ENCODE data around the gene SEC14L3.
"Not testable (repeated sequence)": the region's sequence is repeated elsewhere in the genome, so short reads cannot be mapped to it uniquely, and the experiment has no call there.

SEC14L3 gene

DNA sequence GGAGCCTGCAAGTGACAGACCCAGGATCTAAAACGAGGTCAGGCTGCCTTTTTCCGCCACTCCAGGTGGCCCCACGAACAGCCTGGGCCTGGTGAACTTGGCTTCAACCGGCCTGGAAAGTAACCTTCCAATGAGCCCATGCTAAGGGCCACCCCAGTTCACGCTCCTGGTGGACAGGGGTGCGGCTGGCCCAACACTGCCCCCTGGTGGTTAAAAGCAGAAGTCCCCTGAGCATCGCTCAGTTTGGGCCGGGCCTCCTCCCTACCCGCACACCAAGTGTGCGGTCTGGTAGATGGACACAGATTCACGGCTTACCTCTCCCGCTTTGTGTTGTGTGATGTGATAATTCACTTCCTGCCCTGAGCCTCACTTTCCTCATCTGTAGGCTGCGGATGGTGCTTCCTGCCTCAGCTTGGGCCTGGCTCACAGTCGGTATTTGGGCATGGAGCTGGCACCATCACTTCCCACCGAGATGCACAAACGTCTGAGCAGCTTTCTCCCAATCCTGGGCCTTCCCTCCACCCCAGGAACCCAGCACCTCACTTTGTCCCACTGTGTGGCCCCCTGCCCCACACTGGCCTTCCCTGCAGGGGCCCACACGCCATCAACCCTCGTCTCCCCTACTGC lies 13.7 kb upstream of the SEC14L3 start:
- DNase-seq (ENCODE audit: low read depth): peak; percentile 23

DNA sequence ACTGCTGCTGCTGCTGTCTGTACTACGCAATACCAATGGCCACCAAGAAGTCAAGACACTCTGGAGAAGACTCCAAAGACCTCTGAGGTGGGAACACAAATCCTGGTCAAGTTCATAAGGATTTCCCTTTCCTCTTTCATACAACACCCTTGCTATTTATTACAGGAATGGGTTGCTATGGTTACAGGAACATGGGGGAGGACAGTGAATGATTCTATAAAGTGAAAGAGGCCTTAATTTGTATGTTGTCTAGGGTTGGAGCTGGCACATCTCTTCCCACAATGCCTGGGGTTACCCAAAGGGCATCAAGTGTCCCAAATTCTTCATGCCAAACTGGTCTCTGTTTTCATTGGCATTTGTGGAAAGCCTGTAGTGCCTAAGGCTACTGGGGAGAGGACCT lies 11.4 kb upstream of the SEC14L3 start:
- no peak for DNase-seq (ENCODE audit: low read depth)

DNA sequence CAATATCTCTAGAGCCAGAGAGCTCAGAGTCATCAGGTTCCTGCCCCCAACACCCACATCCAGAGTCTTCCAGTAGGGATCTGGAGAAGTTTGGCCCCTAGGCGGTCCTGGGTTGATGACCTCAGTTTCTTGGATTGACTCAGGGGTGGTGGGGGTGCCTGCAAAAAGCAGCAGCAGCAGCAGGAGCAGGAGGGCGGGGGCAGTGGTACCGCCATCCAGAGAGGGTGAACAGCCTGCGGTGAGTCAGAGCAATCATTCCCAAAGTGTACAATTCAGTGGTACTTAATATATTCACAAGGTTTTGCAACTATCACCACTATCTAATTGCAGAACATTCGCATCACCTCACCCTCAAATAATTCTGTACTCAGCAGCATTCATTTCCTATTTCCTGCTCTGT lies 9.9 kb upstream of the SEC14L3 start:
- DNase-seq (ENCODE audit: low read depth): no peak

DNA sequence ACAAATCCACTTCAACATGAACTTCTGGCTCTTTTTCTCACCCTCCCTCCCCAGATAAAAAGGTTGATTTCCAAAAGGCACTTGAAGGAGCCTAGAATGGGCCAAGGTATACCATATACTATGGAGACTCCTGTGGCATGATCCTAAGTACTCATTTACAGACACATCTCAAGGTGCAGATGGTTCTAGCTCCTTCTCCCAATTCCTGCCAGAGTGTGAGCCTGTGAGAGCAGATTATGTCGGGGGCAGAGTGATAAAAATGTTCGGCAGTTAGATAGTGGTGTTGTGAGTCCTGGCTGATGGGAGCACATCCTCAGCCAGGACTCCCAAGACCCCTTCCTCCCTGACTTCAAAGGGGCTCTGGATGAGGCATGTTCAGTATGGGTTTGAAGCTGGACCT lies 8.2 kb upstream of the SEC14L3 start:
- DNase-seq (ENCODE audit: low read depth): no peak

DNA sequence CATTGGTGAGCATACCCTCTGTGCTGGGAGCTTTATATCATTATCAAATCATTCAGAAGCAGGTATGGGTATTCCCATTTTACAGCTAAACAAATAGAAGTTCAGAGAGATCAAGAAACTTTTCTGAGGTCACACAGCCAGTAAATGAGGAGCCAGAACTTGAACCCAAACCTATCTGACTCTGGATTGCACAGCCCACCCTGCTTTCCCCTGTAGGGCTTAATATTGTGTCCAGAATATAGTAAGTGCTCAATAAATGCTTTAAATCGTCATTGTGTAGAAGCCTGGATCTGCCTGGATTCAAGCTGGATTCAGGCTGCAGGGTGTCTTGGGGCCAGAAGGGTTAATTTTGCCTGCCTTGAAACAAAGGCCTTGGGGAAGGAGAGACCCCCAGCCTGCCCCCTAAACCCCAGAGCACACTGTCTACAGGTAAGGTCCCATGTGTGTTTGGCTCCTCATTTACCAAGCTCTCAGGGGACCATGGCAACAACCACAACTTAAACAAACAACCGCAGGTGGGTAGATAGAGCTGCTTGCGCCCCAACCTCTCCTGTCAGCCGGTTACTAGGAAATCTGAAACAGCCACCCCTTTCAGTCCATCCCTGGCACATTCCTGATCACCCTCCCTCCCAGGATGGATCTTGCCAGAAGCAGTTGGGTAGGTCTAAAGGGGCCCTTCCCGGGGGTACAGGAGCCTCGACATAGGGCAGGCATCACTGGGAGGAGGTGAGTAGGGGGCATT lies 3.0 kb upstream of the SEC14L3 start:
- no peak for DNase-seq (ENCODE audit: low read depth)

DNA sequence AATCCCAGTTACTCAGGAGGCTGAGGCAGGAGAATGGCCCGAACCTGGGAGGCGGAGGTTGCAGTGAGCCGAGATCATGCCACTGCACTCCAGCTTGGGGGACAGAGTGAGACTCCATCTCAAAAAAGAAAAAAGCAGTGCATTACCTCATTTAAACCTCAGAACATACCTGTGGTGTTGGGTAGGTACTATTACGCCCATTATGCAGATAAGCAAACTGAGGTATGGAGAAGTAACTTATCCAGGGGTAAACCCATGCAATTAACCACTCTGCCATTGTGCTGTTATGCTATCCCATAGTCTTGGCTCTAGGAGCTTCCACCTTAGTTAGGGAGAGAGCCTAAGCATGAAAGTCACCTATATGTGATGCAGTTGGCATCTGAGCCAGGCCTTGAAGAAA lies 2.3 kb upstream of the SEC14L3 start:
- no peak for DNase-seq (ENCODE audit: low read depth)

DNA sequence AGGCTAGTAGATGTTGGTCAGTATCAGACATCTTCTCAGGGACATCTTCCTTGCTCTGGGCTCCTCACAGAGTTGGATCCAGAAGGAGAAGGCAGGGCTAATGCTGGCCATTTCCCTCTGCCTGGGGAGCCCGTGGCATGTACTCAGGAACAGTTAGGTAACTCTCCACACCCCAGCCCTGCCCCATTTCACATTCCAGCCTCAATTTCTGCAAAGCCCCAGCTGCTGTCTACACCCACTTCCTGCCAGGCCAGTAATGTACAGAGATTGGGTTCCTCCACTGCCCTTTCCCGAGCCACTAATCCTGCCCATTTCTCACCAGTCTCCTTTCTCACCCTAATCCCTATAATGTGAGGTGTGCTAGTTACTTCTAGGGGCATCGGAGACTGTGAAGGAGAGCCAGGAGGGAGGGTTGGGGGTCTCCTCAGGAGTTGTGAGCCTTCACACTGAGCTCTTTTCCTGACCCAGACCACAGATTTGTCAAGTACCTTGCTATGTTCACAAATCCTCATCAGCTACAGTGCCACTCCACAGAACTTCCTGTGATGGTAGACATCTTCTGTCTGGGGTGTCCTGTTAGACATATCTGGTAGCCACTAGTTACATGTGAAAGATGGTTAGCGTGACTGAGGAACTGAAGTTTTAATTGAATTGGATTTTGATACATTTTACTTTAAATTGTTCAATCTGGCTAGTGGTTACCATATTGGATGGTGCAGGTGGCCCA lies 1.3 kb upstream of the SEC14L3 start:
- DNase-seq (ENCODE audit: low read depth): no peak

DNA sequence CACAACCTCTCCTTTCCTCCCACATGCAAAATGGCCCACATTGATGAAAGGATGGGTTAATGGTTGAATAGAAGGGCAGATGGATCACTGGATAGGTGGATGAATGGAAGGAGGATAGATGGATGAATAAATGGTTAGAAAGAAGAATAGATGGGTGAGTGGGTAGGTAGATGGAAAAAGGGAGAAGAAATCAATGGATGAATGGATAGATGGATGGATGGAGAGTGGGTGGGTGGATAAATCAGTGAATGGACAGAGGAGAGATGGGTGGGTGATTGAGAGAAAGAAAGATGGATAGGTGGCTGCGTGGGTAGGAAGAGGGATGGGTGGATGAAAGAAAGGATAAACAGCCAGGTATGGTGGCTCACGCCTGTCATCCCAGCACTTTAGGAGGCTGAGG lies 1.2 kb downstream of the SEC14L3 start:
- no peak for DNase-seq (ENCODE audit: low read depth)

DNA sequence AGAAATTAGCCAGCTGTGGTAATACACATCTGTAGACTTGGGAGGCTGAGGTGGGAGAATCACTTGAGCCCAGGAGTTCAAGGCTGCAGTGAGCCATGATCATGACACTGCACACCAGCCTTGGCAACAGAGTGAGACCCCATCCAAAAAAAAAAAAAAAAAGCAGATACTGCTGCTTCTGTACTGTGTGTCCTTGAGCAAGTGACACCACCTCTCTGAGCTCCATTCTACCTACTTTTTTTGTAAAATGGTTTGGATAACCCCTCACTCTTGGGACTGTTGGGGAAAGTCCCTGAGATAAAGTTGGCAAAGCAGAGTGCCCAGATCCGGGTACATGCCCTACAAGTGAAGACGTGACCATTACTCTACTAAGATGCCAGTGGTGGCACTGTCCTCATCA lies 2.7 kb downstream of the SEC14L3 start:
- DNase-seq (ENCODE audit: low read depth): no peak

DNA sequence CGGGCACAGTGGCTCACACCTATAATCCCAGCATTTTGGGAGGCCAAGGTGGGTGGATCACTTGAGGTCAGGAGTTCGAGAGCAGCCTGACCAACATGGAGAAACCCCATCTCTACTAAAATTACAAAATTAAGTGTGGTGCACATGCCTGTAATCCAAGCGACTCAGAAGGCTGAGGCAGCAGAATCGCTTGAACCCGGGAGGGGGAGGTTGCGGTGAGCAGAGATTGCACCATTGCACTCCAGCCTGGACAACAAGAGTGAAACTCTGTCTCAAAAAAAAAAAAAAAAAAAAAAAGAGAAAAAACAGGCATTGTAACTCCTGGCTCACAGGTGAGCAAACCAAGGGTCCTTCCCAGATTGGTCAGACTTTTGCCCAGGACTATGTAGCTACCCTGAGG lies 11.3 kb downstream of the SEC14L3 start:
- not testable (repeated sequence) for DNase-seq (ENCODE audit: low read depth)

DNA sequence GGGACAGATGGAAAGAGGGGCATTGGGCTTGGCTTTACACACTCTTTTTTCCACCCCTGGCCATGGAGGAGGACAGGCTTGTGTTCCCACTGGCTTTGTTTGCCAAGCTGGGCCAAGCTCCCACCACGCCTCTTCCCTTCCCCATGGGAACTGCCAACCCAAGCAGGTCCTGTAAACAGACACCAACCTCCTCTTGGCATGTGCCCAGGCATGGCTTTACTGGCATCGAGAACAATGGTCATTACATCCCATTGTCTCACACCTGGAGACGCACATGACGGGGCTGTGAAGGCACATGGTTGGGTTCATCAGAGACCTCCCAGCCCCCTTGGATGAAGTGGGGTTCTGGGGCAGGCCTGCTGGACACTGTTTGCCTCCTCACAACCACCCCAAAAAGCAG lies 11.7 kb downstream of the SEC14L3 start:
- no peak for DNase-seq (ENCODE audit: low read depth)

DNA sequence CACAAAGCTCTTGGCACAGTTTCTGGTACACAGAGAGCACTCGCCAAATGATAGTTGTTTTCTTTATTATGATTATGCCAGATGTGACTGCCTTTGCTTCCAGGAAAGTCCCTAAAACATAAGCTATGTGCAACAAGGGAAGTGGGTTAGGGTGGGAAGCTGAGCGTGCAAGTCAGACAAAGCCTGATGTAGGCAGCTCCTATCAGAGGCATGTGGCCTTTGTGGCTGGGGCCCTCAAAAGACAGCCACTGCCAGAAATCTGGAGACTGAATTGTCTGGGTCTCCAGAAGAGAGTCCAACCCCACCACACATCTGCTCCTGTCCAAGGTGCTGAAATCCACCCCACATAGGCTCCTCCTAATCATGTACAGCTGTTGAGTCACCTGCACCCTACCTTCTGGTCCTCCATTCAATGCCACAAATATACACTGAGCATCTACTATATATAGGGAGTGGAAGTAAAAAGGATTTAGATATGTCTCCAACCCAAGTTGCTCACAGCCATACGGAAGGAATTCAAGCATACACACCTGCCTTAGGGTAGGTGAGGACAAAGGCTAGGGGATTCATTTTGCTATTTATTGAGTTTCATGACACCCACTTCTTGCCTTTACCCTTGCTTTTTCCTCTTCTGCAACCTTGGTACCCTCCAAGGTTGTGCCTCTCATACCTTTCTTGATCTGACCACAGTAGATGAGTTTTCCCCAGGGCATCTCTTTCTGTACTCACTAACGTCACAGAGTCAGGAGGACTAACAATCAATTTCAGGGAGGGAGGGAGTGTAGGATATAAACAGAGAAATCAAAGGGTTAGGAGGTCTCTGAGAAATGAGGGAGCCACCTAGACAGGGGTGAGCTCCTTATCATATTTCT lies 12.4 kb downstream of the SEC14L3 start:
- DNase-seq (ENCODE audit: low read depth): no peak

DNA sequence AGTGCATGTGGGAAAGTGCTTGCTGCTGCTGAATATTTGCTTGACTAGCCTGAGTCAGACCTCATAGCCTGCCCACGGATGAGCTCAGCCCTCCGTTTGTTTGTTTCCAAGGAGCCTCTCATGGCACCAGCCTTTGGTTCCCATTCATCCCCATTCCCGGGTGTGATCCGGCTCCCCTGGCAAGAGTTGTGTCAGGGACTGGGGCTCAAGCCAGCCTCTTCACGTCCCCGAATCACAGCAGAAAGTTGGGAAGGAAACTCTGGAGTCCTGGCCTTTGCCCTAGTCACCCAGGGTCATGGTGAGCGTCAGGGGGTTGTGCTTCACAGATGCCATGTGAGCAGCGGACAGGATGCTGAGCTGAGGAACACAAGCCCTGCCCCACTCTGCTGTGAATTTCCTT lies 13.8 kb downstream of the SEC14L3 start:
- no peak for DNase-seq (ENCODE audit: low read depth)

DNA sequence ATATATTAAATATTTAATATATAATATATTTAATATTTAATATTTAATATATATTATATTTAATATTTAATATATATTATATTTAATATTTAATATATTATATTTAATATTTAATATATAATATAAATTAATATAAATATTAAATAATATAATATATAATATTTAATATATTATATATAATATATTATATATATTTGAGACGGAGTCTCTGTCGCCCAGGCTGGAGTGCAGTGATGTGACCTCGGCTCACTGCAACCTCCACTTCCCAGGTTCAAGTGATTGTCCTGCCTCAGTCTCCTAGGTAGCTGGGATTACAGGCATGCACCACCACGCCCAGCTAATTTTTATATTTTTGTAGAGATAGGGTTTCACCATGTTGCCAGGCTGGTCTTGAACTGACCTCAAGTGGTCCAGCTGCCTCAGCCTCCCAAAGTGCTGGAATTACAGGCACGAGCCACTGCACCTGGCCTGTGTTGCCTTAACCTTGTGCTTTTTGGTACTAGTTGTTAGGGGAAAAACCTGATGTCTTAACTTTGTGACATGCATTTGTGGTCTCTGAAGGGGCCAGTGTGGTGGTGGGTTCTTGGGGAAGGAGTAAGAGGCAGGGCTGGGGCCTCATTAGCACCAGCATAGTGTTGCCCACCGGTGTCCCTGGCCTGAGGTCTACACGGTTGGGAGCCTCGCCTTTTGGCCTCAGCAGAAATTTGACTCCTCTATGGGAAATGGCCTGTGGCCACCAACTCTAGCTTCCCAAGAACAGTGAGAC lies 16.6 kb downstream of the SEC14L3 start:
- no peak for DNase-seq (ENCODE audit: low read depth)

DNA sequence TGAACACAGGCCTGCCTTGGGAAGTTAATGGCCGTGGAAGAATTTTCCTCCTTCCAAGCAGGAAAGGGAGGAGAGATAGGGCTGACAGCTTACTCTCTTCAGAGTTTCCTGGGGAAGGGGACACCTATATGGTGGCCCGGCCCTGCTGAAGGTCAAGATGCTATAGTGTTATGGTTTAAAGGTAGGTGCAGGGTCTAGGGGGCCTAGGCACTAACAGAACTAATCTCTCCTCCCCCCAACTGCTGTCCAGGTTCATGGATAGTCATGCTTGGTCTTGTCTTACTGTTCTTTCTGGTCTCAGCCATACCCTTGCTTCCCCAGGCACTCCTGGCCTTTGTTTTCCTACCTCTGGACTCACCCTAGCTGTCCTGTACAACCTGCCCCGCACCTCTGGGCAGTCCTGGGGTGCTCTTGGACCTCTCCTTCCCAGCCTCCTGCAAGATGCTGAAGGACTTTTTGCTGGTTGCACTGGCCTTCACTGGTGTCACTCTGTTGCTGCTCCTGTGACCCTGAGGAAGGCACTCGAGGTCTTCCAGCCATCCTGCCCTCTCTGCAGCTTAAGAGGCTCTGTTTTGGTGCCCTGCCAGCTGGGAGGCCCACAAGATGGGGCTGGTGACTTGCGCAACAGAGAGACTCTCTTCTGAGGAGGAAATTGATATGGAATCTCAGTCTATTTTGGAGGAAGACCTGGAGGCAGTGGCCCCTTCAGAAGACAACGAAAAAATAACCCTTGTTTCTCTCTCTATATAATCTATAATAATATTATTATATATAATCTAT lies 17.9 kb downstream of the SEC14L3 start:
- no peak for DNase-seq (ENCODE audit: low read depth)

DNA sequence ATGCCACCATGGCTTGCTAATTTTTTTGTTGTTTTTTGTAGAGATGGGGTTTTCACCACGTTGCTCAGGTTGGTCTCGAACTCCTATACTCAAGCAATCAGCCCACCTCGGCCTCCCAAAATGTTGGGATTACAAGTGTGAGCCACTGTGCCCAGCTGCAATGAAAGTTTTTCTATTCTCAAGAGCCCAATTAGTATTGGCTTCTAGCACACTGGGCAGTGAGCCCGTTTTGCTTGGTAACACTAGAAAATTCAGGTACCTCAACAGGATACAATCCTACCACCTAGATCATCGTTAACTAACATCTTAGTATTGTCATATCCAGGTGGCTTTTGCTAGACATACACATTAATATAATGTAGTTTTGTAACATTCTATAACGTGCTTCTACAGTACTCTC lies 19.0 kb downstream of the SEC14L3 start:
- DNase-seq (ENCODE audit: low read depth): no peak

DNA sequence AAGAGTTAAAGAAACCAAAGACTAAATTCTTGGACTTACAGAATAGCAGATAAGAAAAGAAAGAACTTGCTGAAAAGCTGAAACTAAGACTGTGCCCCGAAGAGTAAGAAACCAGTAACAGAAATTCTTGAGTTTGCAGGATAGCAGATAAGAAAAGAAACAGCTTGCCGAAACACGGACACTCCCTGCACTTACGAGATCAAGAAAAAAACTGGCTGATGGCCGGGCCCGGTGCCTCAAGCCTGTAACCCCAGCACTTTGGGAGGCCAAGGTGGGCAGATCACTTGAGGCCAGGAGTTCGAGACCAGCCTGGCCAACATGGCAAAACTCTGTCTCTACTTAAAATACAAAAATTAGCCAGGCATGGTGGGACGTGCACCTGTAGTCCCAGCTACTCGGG lies 20.3 kb downstream of the SEC14L3 start:
- DNase-seq (ENCODE audit: low read depth): not testable (repeated sequence)

DNA sequence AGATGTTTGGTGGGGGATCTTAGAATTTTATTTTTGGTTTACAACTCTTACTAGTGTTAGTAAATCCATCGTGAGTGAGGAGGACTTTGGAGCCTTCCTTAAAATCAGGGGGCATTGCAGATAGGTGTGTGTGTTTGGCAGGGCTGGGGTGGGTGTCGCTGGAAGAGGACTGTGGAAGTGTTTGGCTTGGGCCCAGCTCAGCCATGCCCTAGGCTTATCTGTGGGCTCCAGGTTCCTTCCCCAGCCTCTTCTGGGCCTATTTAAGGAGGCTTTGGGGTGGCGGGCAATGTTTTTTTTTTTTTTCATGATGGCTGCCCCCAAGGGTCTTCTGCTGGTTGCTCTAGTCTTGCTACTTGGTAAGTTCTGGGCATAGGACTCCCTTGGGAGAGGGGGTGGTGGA lies 24.2 kb downstream of the SEC14L3 start:
- no peak for DNase-seq (ENCODE audit: low read depth)

DNA sequence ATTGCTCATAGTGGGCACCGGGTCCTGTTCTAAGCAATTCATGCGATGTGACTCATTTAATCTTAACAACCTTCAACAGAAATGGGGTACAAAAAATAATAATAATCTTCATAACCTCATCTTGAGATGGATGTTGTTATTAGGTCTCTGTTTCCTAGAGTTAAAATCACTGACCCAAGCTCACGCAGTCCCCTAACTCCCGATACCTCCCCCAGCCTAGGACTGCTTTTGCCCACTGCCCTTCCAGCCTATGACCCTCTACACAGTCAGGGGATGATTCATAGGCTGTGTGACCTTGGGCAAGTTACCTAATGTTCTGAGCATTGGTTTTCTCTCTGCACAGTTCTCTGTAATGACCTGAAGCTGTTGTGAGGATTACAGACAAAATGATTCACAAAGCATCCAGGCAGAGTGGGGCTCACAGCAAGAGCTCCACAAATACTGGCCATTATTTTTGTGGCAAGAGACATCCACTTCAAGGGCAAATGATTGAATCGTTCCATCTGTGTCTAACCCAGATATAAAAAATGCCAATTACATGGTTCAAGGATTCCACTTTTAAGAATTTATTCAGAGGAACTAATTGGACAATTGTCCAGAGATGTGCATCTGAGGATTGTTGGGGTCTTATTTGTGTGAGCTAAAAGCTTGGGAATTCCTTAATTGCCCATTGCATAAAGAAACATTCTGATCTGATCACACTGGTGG lies 26.2 kb downstream of the SEC14L3 start:
- DNase-seq (ENCODE audit: low read depth): no peak
